ENCODE measurements around the gene TFDP2.
"Not testable (repeated sequence)": the region's sequence is repeated elsewhere in the genome, so short reads cannot be mapped to it uniquely, and the experiment has no call there.

TFDP2 gene

DNA sequence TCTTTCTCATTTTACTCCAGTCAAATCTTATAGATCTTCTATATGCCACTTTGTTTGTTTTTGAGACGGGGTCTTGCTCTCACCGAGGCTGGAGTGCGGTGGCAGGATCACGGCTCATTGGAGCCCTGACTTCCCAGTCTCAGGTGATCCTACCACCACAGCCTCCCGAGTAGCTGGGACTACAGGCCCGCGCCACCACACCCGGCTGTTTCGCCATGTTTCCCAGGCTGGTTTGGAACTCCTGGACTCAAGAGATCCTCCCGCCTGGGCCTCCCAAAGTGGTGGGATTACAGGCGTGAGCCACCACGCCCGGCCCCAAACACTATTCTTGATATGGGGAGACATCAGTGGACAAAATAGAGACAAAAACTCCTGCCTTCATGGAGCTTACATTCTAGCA lies 927 bp upstream of the TFDP2 start:
- no peak overlapping the region for H3K4me3 ChIP-seq (ENCODE audit: low read depth, low read length)
- DNase-seq (ENCODE audit: low read depth): no peak
- TF ChIP-seq CTCF (IDR thresholded peaks at IDR 0.05; ENCODE audit: low read depth, low read length): no peak
- TF ChIP-seq MYC (IDR thresholded peaks at IDR 0.05; ENCODE audit: low read depth, low read length): no peak
- TF ChIP-seq POLR2A (IDR thresholded peaks at IDR 0.05; ENCODE audit: extremely low read depth, insufficient read length): no peak
- TF ChIP-seq, protein P1, sequence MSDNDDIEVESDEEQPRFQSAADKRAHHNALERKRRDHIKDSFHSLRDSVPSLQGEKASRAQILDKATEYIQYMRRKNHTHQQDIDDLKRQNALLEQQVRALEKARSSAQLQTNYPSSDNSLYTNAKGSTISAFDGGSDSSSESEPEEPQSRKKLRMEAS (IDR thresholded peaks at IDR 0.05; ENCODE audit: low read depth, low read length): no peak

- H3K4me3 ChIP-seq (ENCODE audit: low read depth, low read length): peak overlapping the region; percentile 19
- TF ChIP-seq CTCF (IDR thresholded peaks at IDR 0.05; ENCODE audit: low read depth, low read length) (no peak), MYC (IDR thresholded peaks at IDR 0.05; ENCODE audit: low read depth, low read length) (no peak), POLR2A (IDR thresholded peaks at IDR 0.05; ENCODE audit: extremely low read depth, insufficient read length) (no peak)
- TF ChIP-seq, protein P1 (IDR thresholded peaks at IDR 0.05; ENCODE audit: low read depth, low read length): no peak
- DNase-seq (ENCODE audit: low read depth): no peak
Observed at GRCh38 chr3:142149673-142149992, 289 bp upstream of the TFDP2 start.

DNA sequence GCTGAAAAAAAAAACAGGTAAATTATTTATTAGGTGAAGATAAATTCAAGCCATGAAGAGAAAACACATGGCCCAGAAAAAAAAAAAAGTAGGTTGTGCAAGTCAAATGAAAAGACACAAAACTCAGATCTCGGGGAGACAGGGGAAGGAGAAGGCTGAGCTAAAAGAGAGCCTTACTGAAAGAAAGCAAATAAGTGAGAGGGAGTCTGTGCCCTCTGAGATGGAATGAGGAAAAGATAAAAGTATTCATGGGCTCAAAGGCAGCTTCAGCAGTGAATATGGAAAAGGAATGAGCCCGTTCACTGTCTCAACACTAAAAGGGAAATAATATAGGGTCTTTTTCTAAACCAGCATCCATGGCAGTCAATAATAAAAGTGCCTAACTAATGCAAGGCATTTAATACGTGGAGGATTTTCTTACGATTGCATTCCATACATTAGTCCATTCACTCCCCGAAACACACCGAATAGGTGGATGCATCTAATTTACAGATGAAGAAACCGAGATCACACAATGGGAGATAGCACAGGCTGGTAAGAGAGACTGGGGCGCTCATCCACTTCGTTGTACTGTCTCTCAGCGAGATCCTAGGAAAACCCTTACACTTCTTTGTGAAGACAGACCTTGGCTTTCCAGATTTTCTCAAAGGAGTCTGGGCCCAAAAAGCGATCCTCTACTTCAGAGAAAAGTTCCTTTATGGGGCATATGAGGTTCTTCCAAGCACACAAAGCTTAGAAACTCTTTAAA lies 1.1 kb downstream of the TFDP2 start:
- TF ChIP-seq CTCF (IDR thresholded peaks at IDR 0.05; ENCODE audit: low read depth, low read length) (no peak), POLR2A (IDR thresholded peaks at IDR 0.05; ENCODE audit: extremely low read depth, insufficient read length) (no peak), MYC (IDR thresholded peaks at IDR 0.05; ENCODE audit: low read depth, low read length) (no peak)
- TF ChIP-seq, protein P1 (IDR thresholded peaks at IDR 0.05; ENCODE audit: low read depth, low read length): no peak
- peak; percentile 10 for DNase-seq (ENCODE audit: low read depth)
- H3K4me3 ChIP-seq (ENCODE audit: low read depth, low read length): peak overlapping the region; percentile 66

- DNase-seq (ENCODE audit: low read depth); H3K4me3 ChIP-seq (ENCODE audit: low read depth, low read length): not testable (repeated sequence)
Observed at GRCh38 chr3:142144587-142144986, 4.8 kb downstream of the TFDP2 start.

GRCh38 chr3:142140608-142141285 lies 8.6 kb downstream of the TFDP2 start:
- not testable (repeated sequence) for H3K4me3 ChIP-seq (ENCODE audit: low read depth, low read length); DNase-seq (ENCODE audit: low read depth)

DNA sequence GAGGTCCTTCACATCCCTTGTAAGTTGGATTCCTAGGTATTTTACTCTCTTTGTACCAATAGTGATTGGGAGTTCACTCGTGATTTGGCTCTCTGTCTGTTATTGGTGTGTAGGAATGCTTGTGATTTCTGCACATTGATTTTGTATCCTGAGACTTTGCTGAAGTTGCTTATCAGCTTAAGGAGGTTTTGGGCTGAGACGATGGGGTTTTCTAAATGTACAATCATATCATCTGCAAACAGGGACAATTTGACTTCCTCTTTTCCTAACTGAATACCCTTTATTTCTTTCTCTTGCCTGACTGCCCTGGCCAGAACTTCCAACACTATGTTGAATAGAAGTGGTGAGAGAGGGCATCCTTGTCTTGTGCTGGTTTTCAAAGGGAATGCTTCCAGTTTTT lies 12.3 kb downstream of the TFDP2 start:
- not testable (repeated sequence) for DNase-seq (ENCODE audit: low read depth); H3K4me3 ChIP-seq (ENCODE audit: low read depth, low read length)

DNA sequence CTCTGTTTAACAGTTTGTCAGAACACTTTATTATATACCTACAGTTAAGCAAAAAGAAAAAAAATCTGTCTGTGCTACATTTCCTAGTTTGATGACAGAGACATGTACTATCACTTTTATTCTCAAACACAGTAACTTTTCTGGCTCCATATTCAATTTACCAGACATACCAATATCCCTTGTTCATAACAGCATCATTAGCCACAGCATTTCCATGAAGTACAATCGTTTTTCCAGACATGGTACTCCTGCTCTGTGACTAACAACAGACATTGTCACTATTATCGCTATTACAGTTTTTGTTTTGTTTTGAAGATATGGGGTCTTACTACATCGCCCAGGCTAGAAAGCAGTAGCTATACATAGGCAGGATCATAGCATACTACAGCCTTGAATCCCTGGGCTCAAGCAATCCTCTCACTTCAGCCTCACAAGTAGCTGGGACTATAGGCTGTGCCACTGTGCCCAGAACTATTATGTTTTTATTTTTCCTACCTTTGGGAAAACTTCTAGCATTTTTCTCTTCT lies 14.5 kb downstream of the TFDP2 start:
- no peak for DNase-seq (ENCODE audit: low read depth)

More for the DNA sequence above, 14.5 kb downstream of the TFDP2 start:
- TF ChIP-seq, protein P1 (IDR thresholded peaks at IDR 0.05; ENCODE audit: low read depth, low read length): no peak
- no peak for TF ChIP-seq MYC (IDR thresholded peaks at IDR 0.05; ENCODE audit: low read depth, low read length)
- TF ChIP-seq CTCF (IDR thresholded peaks at IDR 0.05; ENCODE audit: low read depth, low read length): no peak
- no peak for TF ChIP-seq POLR2A (IDR thresholded peaks at IDR 0.05; ENCODE audit: extremely low read depth, insufficient read length)
- H3K4me3 ChIP-seq (ENCODE audit: low read depth, low read length): no peak overlapping the region

All from NB4 (cell line).